ENCODE results near the gene SLC6A11. TPM values are rescaled to one million over a fixed set of nuclear protein-coding genes. Genes with fewer than 3 reads are reported as not detected.

The SLC6A11 gene
- total RNA-seq, 1 experiment from 2014 or later: not detected

- no peak for DNase-seq
- Mint-ChIP-seq H3K9me3 (ENCODE audit: unreplicated experiment) (no peaks in the 10 kb centered on the region), H3K27me3 (ENCODE audit: insufficient read depth, unreplicated experiment) (peaks cover 2% of the 10 kb centered on the region), H3K4me1 (ENCODE audit: low read depth, unreplicated experiment) (no peaks in the 10 kb centered on the region), H3K4me3 (ENCODE audit: unreplicated experiment) (no peak overlapping the region), H3K27ac (ENCODE audit: unreplicated experiment) (no peak overlapping the region), H3K36me3 (ENCODE audit: insufficient read depth, unreplicated experiment) (no peaks in the 10 kb centered on the region)
- ChIA-PET CTCF (no interaction called here), POLR2A (no interaction called here)
- Histone ChIP-seq H3K4me1 (no peaks in the 10 kb centered on the region), H3K27me3 (replicated peaks; ENCODE audit: control insufficient read depth, insufficient read depth, low read length) (no peaks in the 10 kb centered on the region), H3K36me3 (ENCODE audit: control insufficient read depth, insufficient read depth, low read length) (no peaks in the 10 kb centered on the region), H3K9me3 (no peaks in the 10 kb centered on the region; the same call in 1 of the 2 replicates), H3K4me3 (ENCODE audit: low read depth, low read length) (no peak overlapping the region)
- intact Hi-C loops (cut with micrococcal nuclease; ENCODE audit: unreplicated experiment): no loop called here
- TF ChIP-seq CTCF (IDR thresholded peaks at IDR 0.05; ENCODE audit: insufficient read depth in 1 of 2, low read depth in 1 of 2, low read length in 1 of 2, severe bottlenecking in 1 of 2, unreplicated experiment in 1 of 2): no peak
- BruUV-seq (replicated peaks): no TSS peak
Observed at GRCh38 chr3:10822708-10823515, 6.9 kb downstream of the SLC6A11 start.

- no peak overlapping the region for H3K27ac Mint-ChIP-seq (ENCODE audit: unreplicated experiment)
- H3K9me3 Mint-ChIP-seq (ENCODE audit: unreplicated experiment): no peaks in the 10 kb centered on the region
- no peak for TF ChIP-seq CTCF (IDR thresholded peaks at IDR 0.05; ENCODE audit: insufficient read depth in 1 of 2, low read depth in 1 of 2, low read length in 1 of 2, severe bottlenecking in 1 of 2, unreplicated experiment in 1 of 2)
- H3K4me1 ChIP-seq: no peaks in the 10 kb centered on the region
- no peaks in the 10 kb centered on the region; the same call in 1 of the 2 replicates for H3K9me3 ChIP-seq
- H3K4me3 ChIP-seq (ENCODE audit: low read depth, low read length): no peak overlapping the region
- no peaks in the 10 kb centered on the region for H3K4me1 Mint-ChIP-seq (ENCODE audit: low read depth, unreplicated experiment)
- no peak overlapping the region for H3K4me3 Mint-ChIP-seq (ENCODE audit: unreplicated experiment)
- ChIA-PET POLR2A (no interaction called here), CTCF (no interaction called here)
- no peak for DNase-seq
- BruUV-seq (replicated peaks): no TSS peak
- peaks cover 2% of the 10 kb centered on the region for H3K27me3 Mint-ChIP-seq (ENCODE audit: insufficient read depth, unreplicated experiment)
- intact Hi-C loops (cut with micrococcal nuclease; ENCODE audit: unreplicated experiment): no loop called here
- H3K36me3 Mint-ChIP-seq (ENCODE audit: insufficient read depth, unreplicated experiment): no peaks in the 10 kb centered on the region
- H3K27me3 ChIP-seq (replicated peaks; ENCODE audit: control insufficient read depth, insufficient read depth, low read length): no peaks in the 10 kb centered on the region
- no peaks in the 10 kb centered on the region for H3K36me3 ChIP-seq (ENCODE audit: control insufficient read depth, insufficient read depth, low read length)
Observed at GRCh38 chr3:10823516-10823818, 7.4 kb downstream of the SLC6A11 start.

GRCh38 chr3:10824468-10824867 lies 8.4 kb downstream of the SLC6A11 start:
- Histone ChIP-seq H3K4me3 (ENCODE audit: low read depth, low read length) (no peak overlapping the region), H3K27me3 (replicated peaks; ENCODE audit: control insufficient read depth, insufficient read depth, low read length) (no peaks in the 10 kb centered on the region), H3K9me3 (no peaks in the 10 kb centered on the region; the same call in 1 of the 2 replicates), H3K4me1 (no peaks in the 10 kb centered on the region), H3K36me3 (ENCODE audit: control insufficient read depth, insufficient read depth, low read length) (no peaks in the 10 kb centered on the region)
- H3K27me3 Mint-ChIP-seq (ENCODE audit: insufficient read depth, unreplicated experiment): peaks cover 2% of the 10 kb centered on the region
- H3K9me3 Mint-ChIP-seq (ENCODE audit: unreplicated experiment): no peaks in the 10 kb centered on the region
- intact Hi-C loops (cut with micrococcal nuclease; ENCODE audit: unreplicated experiment): no loop called here
- H3K36me3 Mint-ChIP-seq (ENCODE audit: insufficient read depth, unreplicated experiment): no peaks in the 10 kb centered on the region
- CTCF ChIA-PET: no interaction called here
- no peak overlapping the region for H3K4me3 Mint-ChIP-seq (ENCODE audit: unreplicated experiment)
- TF ChIP-seq CTCF (IDR thresholded peaks at IDR 0.05; ENCODE audit: insufficient read depth in 1 of 2, low read depth in 1 of 2, low read length in 1 of 2, severe bottlenecking in 1 of 2, unreplicated experiment in 1 of 2): no peak
- no peak overlapping the region for H3K27ac Mint-ChIP-seq (ENCODE audit: unreplicated experiment)
- no peak for DNase-seq
- BruUV-seq (replicated peaks): no TSS peak
- H3K4me1 Mint-ChIP-seq (ENCODE audit: low read depth, unreplicated experiment): no peaks in the 10 kb centered on the region
- POLR2A ChIA-PET: no interaction called here
